ENCODE data around the gene LRCH1.

Gene LRCH1

GRCh38 chr13:46582190-46582589, 29.2 kb downstream of the LRCH1 start:
- no peak for TF ChIP-seq CTCF (IDR thresholded peaks at IDR 0.05; ENCODE audit: insufficient read depth, low read depth, low read length, missing control alignments)
- DNase-seq (ENCODE audit: low read depth), result no peak

DNA sequence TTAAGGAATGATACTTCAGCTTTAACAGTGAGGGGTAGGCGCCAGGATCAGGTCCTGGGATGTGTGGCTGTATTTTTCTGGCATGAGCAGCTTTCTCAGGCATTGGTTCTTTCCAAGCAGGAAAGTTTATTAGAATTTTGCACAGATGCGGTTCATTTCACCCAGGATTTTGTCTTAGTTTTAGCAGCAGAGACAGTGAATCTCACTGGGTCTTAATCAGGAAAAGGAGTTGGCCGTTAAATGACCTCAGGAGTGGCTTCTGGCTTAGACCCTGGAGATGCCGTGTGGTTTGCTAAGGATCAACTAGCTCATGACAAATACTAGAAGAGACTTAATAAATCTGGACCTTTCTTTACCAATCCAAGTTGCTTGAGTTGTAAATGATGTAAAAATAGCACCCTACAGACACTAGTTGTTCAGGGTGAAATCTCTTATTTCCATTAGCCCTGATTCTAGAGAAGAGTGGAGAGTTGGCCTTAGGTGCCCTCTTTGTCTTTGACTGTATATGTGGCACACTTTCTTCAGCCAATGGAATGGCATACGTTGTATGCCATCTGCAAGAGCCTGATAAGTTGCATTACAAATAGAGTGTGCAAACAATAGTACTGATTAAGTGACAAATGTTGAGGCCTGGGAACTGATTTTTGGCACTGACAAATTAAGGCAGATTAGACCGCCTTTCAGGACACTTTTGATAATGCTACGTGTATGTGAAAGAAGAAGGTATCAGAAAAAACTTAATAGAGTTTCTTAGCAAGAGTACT, 34.0 kb downstream of the LRCH1 start:
- no peak for DNase-seq (ENCODE audit: low read depth)
- TF ChIP-seq CTCF (IDR thresholded peaks at IDR 0.05; ENCODE audit: insufficient read depth, low read depth, low read length, missing control alignments), result no peak
- H3K4me3 ChIP-seq (ENCODE audit: low read depth, low read length), result no peak overlapping the region

More at GRCh38 chr13:46582190-46582589, 29.2 kb downstream of the LRCH1 start:
- no peak overlapping the region for H3K4me3 ChIP-seq (ENCODE audit: low read depth, low read length)

DNA sequence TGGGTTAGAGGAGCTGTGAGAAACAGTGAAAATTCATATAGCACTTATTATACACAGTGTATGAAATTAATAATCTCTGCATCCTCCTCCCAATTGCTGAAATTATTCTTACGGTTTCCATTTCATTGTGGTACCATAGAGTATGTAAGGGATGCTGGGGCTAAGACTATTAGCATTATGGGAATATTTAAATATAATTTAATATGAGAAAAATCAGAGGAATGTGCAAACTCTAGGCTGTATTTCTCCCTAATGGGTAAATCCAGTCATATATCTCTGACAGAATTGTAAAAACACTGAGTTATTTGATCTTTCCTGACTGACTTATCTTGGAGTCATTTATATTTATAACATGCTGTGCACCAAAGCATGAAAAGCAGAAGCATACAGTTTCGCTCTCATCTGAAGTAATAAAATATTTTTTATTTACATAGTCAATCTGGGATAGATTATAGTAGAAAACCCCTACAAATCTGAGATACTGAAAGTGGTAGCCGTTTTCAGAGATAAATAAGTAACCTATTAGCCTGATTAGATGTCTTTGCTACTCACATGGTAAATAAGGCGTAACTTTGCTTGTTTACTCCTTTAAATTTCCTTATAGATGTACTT, 34.9 kb downstream of the LRCH1 start:
- peak overlapping the region; percentile 23 for H3K4me3 ChIP-seq (ENCODE audit: low read depth, low read length)
- no peak for TF ChIP-seq CTCF (IDR thresholded peaks at IDR 0.05; ENCODE audit: insufficient read depth, low read depth, low read length, missing control alignments)
- no peak for DNase-seq (ENCODE audit: low read depth)

DNA sequence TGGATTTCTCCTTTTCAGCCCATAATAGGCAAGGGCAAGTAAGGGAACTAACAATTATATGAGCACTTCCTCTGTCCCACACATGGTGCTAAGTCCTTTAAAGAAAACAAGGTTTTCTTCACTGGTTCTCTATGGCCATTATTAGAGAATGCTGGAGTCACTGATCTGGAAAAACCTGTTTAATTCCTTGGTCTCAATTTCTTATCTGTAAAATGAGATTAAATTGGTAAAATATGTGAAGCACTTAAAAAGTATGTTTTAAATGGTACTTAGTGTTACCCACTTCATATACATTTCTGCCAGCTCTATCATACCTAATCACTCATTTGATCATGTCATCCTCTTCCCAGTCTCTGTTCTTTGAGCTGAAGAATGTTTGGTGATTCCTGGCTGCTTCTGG, 39.4 kb downstream of the LRCH1 start:
- no peak overlapping the region for H3K4me3 ChIP-seq (ENCODE audit: low read depth, low read length)
- DNase-seq (ENCODE audit: low read depth), result no peak
- no peak for TF ChIP-seq CTCF (IDR thresholded peaks at IDR 0.05; ENCODE audit: insufficient read depth, low read depth, low read length, missing control alignments)

DNA sequence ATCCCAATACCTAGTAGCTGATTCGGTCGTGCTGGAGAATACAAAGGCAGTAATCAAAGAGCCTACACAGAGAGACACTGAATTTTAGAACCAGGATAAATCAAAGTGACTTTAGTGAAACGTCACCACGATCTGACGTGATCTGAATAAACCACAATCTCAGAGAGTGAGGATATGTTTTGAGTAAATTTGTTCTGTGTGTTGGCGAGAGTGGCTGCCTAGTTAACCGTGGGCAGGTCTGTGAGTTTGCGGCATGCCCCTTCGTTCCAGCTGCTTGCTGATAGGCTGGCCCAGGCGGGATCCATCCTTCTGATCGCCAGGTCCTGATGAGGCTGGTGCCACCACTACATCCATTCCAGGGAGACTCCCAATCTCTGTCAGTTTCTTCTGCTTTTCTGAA, 40.4 kb downstream of the LRCH1 start:
- H3K4me3 ChIP-seq (ENCODE audit: low read depth, low read length), result peak overlapping the region; percentile 26; the same call in 1 of the 2 replicates
- no peak for TF ChIP-seq CTCF (IDR thresholded peaks at IDR 0.05; ENCODE audit: insufficient read depth, low read depth, low read length, missing control alignments)
- peak; percentile 74 for DNase-seq (ENCODE audit: low read depth)

DNA sequence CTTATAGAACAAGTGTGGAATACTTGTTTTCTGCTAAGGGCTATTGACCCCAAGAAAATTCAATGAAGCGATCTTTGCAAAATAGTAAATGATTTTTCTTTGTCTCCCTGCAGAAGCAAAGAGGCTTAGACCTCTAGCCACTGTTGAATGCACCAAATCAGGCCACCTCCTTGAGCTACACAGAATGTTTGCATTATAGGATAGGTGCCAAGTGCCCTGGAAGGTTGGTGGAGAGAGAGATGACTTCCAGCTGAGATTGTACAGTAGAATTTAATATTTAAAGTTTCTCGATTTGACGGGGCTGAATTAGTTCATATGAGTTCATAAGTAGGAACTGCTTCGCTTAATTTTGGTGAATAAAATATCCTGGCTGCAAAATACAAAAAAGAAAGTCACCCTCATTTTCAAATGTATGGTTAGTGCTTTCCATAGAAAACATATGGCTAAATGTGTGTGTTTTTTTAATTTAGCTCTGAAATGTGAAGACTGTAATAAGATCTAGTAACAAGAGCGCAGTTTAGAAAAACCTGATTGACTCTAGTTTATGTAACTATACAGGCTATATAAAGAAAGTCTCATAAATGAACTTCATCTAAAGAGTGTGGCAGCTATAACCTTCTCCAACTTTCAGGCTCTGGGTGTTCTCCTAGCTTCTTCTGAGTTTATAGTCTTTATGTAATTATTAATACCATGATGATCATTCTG, 41.6 kb downstream of the LRCH1 start:
- TF ChIP-seq CTCF (IDR thresholded peaks at IDR 0.05; ENCODE audit: insufficient read depth, low read depth, low read length, missing control alignments), result no peak
- H3K4me3 ChIP-seq (ENCODE audit: low read depth, low read length), result 0 out of 2 replicates have a peak overlapping the region, but pooled peaks have one; percentile 4
- DNase-seq (ENCODE audit: low read depth), result no peak
